Renal cortex interstitium (tissue), 15 donors: Measurements from ENCODE around the gene GJE1. TPM values are rescaled to one million over a fixed set of nuclear protein-coding genes. Genes with fewer than 3 reads are reported as not detected.
"Not testable (repeated sequence)": the region's sequence is repeated elsewhere in the genome, so short reads cannot be mapped to it uniquely, and the experiment has no call there.

ENCODE experiments used
- DNase-seq, 11 donors: peaks; one replicate each; pipeline ENCODE4 v3.0.0-alpha.2; 2013; ENCODE audit warnings: low read depth in 9 of 11, low spot score in 4 of 11; ENCODE audit errors: extremely low read depth in 1 of 11
- long read RNA-seq, 16 experiments: transcript quantifications; one replicate each; lab custom pipeline, GENCODE V29; 2026
- polyA plus RNA-seq, 3 donors: library from polyadenylated mRNA; unstranded; fragments of 120-200 nt; gene quantifications; one replicate each; pipeline ENCODE4 v1.2.1, GENCODE V29; 2013; ENCODE audit not compliant: insufficient read length in 3 of 3

The GJE1 gene, protein sequence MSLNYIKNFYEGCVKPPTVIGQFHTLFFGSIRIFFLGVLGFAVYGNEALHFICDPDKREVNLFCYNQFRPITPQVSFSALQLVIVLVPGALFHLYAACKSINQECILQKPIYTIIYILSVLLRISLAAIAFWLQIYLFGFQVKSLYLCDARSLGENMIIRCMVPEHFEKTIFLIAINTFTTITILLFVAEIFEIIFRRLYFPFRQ
- not detected for polyA plus RNA-seq
- long read RNA-seq, donor 1 = 0 reads
- long read RNA-seq, donor 2 = 0 reads
- long read RNA-seq, donor 3 = 0 reads
- long read RNA-seq, donor 4 = 0 reads
- long read RNA-seq, donor 5 = 0 reads
- long read RNA-seq, donor 6 = 0 reads
- long read RNA-seq, donor 7 = 0 reads
- long read RNA-seq, donor 8 = 0 reads
- long read RNA-seq, donor 9 = 0 reads
- long read RNA-seq, donor 10 = 0 reads
- long read RNA-seq, donor 11 = 0 reads
- long read RNA-seq, donor 12 = 0 reads
- long read RNA-seq, donor 13 = 0 reads
- long read RNA-seq, donor 14 = 0 reads
- long read RNA-seq, donor 15 = 0 reads
- long read RNA-seq, donor 16 = 0 reads

DNA sequence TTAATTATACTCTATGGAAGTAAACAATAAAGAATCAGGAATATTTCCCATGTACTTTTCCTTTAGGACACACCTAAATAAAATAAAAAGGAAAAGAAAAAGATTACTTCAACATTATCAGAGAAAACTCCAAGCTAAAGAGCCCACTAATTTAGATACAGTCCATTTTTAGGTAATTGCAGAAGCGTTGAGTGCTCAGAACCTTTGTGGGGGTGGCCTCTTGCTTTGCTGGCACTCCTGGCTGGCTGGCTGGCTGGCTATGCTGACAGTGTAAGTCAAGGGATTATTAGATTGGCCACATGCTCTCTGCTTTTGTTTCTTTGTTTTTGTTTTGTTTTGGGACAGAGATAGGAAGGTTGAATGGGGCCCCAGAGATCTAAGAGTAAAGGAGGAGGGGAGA is at the start of gene GJE1:
Gene GJE1, plus strand, starts transcription at position 301 of the 400 bp plus-strand sequence. CDS start 234 bp downstream, outside the sequence.
- DNase-seq = no peak

- DNase-seq = no peak
Observed at GRCh38 chr6:142087950-142088857, 44.5 kb upstream of the GJE1 start.

- peak; percentile 10 to 48 (median 35) for DNase-seq
Observed at GRCh38 chr6:142088858-142089216, 43.9 kb upstream of the GJE1 start.

- DNase-seq = not testable (repeated sequence)
Observed at GRCh38 chr6:142104820-142105219, 27.9 kb upstream of the GJE1 start.

DNA sequence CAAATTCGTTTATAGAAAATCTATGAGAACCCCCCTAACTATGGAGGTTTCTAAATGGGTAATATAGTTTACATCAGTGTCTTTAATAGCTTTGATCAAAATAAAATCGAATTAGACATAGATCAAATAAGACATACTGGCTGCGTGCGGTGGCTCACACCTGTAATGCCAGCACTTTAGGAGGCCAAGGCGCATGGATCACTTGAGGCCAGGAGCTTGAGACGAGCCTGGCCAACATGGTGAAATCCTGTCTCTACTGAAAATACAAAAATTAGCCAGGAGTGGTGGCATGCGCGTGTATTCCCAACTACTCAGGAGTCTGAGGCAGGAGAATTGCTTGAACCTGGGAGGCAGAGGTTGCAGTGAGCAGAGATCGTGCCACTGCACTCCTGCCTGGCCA is 21.9 kb upstream of the GJE1 start:
- not testable (repeated sequence) for DNase-seq

GRCh38 chr6:142112451-142113061 is 20.2 kb upstream of the GJE1 start:
- DNase-seq = peak; percentile 29 to 68 (median 53)

- DNase-seq = no peak
Observed at GRCh38 chr6:142117366-142117765, 15.4 kb upstream of the GJE1 start.

- no peak for DNase-seq
Observed at GRCh38 chr6:142118328-142118727, 14.4 kb upstream of the GJE1 start.

GRCh38 chr6:142118925-142119324 is 13.8 kb upstream of the GJE1 start:
- no peak for DNase-seq

DNA sequence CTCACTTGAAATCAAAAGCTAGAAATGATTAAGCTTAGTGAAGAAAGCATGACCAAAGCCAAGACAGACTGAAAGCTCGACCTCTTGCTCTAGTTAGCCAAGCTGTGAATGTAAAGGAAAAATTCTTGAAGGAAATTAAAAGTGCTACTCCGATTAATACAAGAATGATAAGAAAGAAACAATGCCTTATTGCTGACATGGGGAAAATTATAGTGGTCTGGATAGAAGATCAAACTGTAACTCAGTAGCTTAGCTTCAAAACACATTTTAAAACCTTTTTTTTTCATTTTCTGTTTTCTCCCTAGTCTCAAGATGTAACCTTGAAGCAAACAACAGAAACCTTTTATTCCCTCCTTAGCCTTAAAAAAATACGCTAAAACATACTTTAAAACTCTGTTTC is 11.4 kb upstream of the GJE1 start:
- no peak for DNase-seq

DNA sequence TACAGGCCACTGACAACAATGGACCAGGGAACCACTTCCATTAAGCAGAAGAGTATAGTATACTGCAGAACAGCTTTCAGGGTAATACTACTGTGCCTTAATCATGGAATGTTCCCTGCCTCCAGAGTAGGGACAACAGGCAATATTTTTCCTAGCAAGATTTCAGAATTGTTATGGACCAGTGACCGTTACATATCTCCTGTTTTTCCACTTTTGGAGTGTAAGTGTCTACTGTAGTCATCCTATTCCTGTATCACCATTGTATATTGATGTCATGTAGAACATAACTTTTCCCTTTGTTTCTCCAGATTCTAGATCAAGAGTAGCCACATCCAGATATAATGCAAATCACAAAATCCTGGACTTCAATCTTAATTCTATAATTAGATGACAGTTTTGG is 1.9 kb upstream of the GJE1 start:
- no peak for DNase-seq

DNA sequence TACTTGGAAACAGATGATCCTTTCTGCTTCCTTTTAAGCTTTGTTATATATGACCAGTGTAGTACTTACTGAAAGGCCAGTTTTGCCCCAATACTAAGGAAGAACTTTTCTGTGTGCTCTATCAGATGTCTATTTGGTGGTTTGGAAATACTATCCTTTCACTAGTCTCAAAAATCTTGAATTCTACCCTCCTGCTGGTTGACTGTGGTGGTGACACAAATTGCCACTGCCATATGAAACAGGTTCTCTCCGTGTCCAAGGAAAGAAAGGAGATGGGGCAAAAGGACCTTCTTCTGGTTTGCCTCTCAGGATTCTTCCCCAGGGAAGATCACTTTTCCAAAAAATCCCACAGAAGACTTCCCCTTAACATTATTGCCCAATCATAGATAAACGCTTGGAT is 6.2 kb downstream of the GJE1 start:
- DNase-seq = no peak

GRCh38 chr6:142141531-142141930 is 8.8 kb downstream of the GJE1 start:
- DNase-seq = not testable (repeated sequence)

GRCh38 chr6:142146828-142147662 is 14.3 kb downstream of the GJE1 start, which contains the start of the genes NMBR and VTA1:
Gene NMBR, minus strand, starts transcription at chr6:142147122. Its CDS starts 58,464 bp downstream, at chr6:142088658.
Gene VTA1, plus strand, starts transcription at chr6:142147263. Its CDS starts 25 bp downstream, at chr6:142147288.
- peak; percentile 95 to 100 (median 98) for DNase-seq

DNA sequence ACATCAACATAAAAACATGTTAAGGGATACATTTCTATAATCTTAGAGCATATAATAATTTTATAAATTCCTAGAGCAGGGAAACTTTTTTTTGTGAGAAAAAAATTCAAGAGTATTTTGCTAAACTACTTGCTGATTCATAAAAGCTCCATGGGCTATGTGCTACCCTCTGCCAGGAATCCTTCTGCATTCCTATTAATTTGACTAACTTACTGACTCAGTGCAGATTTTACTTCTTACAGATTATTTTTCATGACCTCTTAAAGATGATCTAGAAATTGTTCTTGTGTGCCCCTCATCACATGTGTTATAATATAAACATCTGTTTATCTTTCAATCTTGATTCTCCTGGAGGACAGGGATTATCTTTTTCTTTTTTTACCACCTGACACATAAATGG is 20.0 kb downstream of the GJE1 start:
- DNase-seq = no peak

GRCh38 chr6:142153196-142153595 is 20.5 kb downstream of the GJE1 start:
- DNase-seq = no peak

GRCh38 chr6:142154336-142154735 is 21.6 kb downstream of the GJE1 start:
- DNase-seq = no peak

- DNase-seq = no peak
Observed at GRCh38 chr6:142155091-142155490, 22.4 kb downstream of the GJE1 start.
